Measurements from ENCODE around the gene CCDC169. TPM values are rescaled to one million over a fixed set of nuclear protein-coding genes. Genes with fewer than 3 reads are reported as not detected.
A peak's percentile ranks its signal among the peaks of the same experiment; 100 is the strongest.
"Not testable (repeated sequence)": the region's sequence is repeated elsewhere in the genome, so short reads cannot be mapped to it uniquely, and the experiment has no call there.

Gene CCDC169
- polyA plus RNA-seq, 1 donor (not counting 4 experiments of a cell fraction or from before 2014, with no cell fraction given): 0.17 TPM

DNA sequence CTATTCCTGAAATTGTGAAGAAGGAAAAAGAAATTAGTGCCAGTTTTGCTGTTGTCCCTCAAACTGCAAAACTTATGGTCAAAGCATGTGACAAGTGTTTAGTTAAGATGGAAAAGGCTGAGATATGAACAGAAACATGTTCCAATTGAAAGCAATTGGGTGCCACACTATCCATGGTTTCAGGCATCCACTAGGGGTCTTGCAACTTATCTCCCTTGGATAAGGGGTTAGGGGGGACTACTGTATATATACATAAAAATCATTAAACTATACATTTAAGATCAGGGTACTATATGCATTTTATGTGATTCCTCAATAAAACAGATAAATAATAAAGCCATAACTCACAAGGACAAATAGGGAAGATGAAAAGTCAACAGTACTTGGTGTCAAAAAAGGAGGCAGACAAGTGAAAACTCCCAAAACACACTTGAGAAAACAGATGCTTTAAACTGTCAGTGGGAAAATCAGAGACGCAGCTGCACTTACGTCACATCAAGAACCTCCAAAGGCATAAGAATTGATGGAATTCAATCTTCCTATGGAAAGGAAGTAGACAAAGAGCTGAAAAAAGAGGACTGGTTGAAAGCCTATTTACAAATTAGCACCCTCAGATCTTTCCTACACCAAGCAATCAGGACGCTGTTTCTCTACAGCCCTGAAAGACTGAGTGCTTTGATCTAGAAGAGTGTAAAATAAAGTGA is 40.5 kb upstream of the CCDC169 start:
- dilution Hi-C loops (cut with MboI; ENCODE audit: extremely low pct_ligation_motif_present, low sequenced_read_pairs): no loop called here
- no peak overlapping the region for H3K27ac ChIP-seq (ENCODE audit: control insufficient read depth, insufficient read depth, low read length)
- no peaks in the 10 kb centered on the region for H3K9me3 ChIP-seq (ENCODE audit: control insufficient read depth, low read depth, low read length)
- TF ChIP-seq, protein P1, sequence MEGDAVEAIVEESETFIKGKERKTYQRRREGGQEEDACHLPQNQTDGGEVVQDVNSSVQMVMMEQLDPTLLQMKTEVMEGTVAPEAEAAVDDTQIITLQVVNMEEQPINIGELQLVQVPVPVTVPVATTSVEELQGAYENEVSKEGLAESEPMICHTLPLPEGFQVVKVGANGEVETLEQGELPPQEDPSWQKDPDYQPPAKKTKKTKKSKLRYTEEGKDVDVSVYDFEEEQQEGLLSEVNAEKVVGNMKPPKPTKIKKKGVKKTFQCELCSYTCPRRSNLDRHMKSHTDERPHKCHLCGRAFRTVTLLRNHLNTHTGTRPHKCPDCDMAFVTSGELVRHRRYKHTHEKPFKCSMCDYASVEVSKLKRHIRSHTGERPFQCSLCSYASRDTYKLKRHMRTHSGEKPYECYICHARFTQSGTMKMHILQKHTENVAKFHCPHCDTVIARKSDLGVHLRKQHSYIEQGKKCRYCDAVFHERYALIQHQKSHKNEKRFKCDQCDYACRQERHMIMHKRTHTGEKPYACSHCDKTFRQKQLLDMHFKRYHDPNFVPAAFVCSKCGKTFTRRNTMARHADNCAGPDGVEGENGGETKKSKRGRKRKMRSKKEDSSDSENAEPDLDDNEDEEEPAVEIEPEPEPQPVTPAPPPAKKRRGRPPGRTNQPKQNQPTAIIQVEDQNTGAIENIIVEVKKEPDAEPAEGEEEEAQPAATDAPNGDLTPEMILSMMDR (optimal IDR thresholded peaks at IDR 0.05 in 1 of 3, IDR thresholded peaks at IDR 0.05 in 1 of 3, conservative IDR thresholded peaks at IDR 0.05 in 1 of 3; ENCODE audit: extremely low read depth in 1 of 3, insufficient read depth in 2 of 3, low read length in 3 of 3): no peak
- TF ChIP-seq EZH2 (IDR thresholded peaks at IDR 0.05; ENCODE audit: low read length): no peak
- H3K36me3 ChIP-seq (ENCODE audit: control insufficient read depth in 2 of 2, extremely low read depth in 1 of 2, insufficient read depth in 2 of 2, low read length in 2 of 2): no peaks in the 10 kb centered on the region
- no peak for FAIRE-seq
- H4K20me1 ChIP-seq (ENCODE audit: control insufficient read depth, extremely low read depth, insufficient read depth, low read length): no peaks in the 10 kb centered on the region
- no peak overlapping the region for H3K4me2 ChIP-seq (ENCODE audit: control insufficient read depth, extremely low read depth, insufficient read depth, low read depth, low read length)
- DNase-seq (ENCODE audit: low read depth, low spot score): no peak
- H2AFZ ChIP-seq (ENCODE audit: control insufficient read depth, low read length): no peak overlapping the region
- no peaks in the 10 kb centered on the region for H3K27me3 ChIP-seq (ENCODE audit: control insufficient read depth, extremely low read depth, insufficient read depth, low read length)
- H3K4me3 ChIP-seq (ENCODE audit: control insufficient read depth in 2 of 3, extremely low read depth in 1 of 3, insufficient read depth in 2 of 3, low read depth in 1 of 3, low read length in 3 of 3): no peak overlapping the region
- peaks cover 14% of the 10 kb centered on the region for H3K4me1 ChIP-seq (ENCODE audit: control insufficient read depth, extremely low read depth, insufficient read depth, low read length)
- peaks cover 66% of the 10 kb centered on the region for H3K79me2 ChIP-seq (ENCODE audit: control insufficient read depth, insufficient read depth, low read length)
- H3K9me1 ChIP-seq (ENCODE audit: control insufficient read depth, extremely low read depth, insufficient read depth, low read length): no peaks in the 10 kb centered on the region
- no peak overlapping the region for H3K9ac ChIP-seq (ENCODE audit: control insufficient read depth, extremely low read depth, insufficient read depth, low read length)

- H3K27ac ChIP-seq (ENCODE audit: control insufficient read depth, insufficient read depth, low read length): peak overlapping the region; percentile 53
- no peak for DNase-seq (ENCODE audit: low read depth, low spot score)
- no peaks in the 10 kb centered on the region for H4K20me1 ChIP-seq (ENCODE audit: control insufficient read depth, extremely low read depth, insufficient read depth, low read length)
- peaks cover 42% of the 10 kb centered on the region for H3K79me2 ChIP-seq (ENCODE audit: control insufficient read depth, insufficient read depth, low read length)
- no peak overlapping the region for H3K9ac ChIP-seq (ENCODE audit: control insufficient read depth, extremely low read depth, insufficient read depth, low read length)
- H3K27me3 ChIP-seq (ENCODE audit: control insufficient read depth, extremely low read depth, insufficient read depth, low read length): no peaks in the 10 kb centered on the region
- H3K9me1 ChIP-seq (ENCODE audit: control insufficient read depth, extremely low read depth, insufficient read depth, low read length): no peaks in the 10 kb centered on the region
- dilution Hi-C loops (cut with MboI; ENCODE audit: extremely low pct_ligation_motif_present, low sequenced_read_pairs): no loop called here
- H2AFZ ChIP-seq (ENCODE audit: control insufficient read depth, low read length): no peak overlapping the region
- no peaks in the 10 kb centered on the region for H3K9me3 ChIP-seq (ENCODE audit: control insufficient read depth, low read depth, low read length)
- H3K4me1 ChIP-seq (ENCODE audit: control insufficient read depth, extremely low read depth, insufficient read depth, low read length): peaks cover 7% of the 10 kb centered on the region
- H3K4me2 ChIP-seq (ENCODE audit: control insufficient read depth, extremely low read depth, insufficient read depth, low read depth, low read length): peak overlapping the region; percentile 66
- peaks cover 4 to 16% of the 10 kb centered on the region in 2 experiments for H3K36me3 ChIP-seq (ENCODE audit: control insufficient read depth in 2 of 2, extremely low read depth in 1 of 2, insufficient read depth in 2 of 2, low read length in 2 of 2)
- no peak for FAIRE-seq
- no peak for TF ChIP-seq EZH2 (IDR thresholded peaks at IDR 0.05; ENCODE audit: low read length)
- TF ChIP-seq, protein P1 (optimal IDR thresholded peaks at IDR 0.05 in 1 of 3, IDR thresholded peaks at IDR 0.05 in 1 of 3, conservative IDR thresholded peaks at IDR 0.05 in 1 of 3; ENCODE audit: extremely low read depth in 1 of 3, insufficient read depth in 2 of 3, low read length in 3 of 3): no peak
- peak overlapping the region in 1 of 3 experiments; percentile 19 for H3K4me3 ChIP-seq (ENCODE audit: control insufficient read depth in 2 of 3, extremely low read depth in 1 of 3, insufficient read depth in 2 of 3, low read depth in 1 of 3, low read length in 3 of 3)
Observed at GRCh38 chr13:36332986-36333385, 35.4 kb upstream of the CCDC169 start.

DNA sequence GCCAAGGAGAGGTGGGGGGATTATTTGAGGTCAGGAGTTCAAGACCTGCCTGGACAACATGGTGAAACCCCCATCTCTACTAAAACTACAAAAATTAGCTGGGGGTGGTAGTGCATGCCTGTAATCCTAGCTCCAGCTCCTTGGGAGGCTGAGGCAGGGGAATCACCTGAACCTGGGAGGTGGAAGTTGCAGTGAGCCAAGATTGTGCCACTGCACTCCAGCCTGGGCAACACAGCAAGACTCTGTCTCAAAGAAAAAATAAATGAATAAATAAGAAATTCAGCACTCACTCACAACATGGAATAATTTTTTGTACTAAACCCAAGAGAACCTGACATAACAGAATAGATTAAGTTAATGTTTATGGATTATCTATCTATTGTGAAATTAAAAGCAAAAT is 34.6 kb upstream of the CCDC169 start:
- H3K27ac ChIP-seq (ENCODE audit: control insufficient read depth, insufficient read depth, low read length): not testable (repeated sequence)

More for the DNA sequence above, 34.6 kb upstream of the CCDC169 start:
- H3K9ac ChIP-seq (ENCODE audit: control insufficient read depth, extremely low read depth, insufficient read depth, low read length); H4K20me1 ChIP-seq (ENCODE audit: control insufficient read depth, extremely low read depth, insufficient read depth, low read length); H3K4me2 ChIP-seq (ENCODE audit: control insufficient read depth, extremely low read depth, insufficient read depth, low read depth, low read length); dilution Hi-C loops (cut with MboI; ENCODE audit: extremely low pct_ligation_motif_present, low sequenced_read_pairs); H3K4me3 ChIP-seq (ENCODE audit: control insufficient read depth in 2 of 3, extremely low read depth in 1 of 3, insufficient read depth in 2 of 3, low read depth in 1 of 3, low read length in 3 of 3); H2AFZ ChIP-seq (ENCODE audit: control insufficient read depth, low read length); FAIRE-seq; DNase-seq (ENCODE audit: low read depth, low spot score); H3K9me3 ChIP-seq (ENCODE audit: control insufficient read depth, low read depth, low read length); H3K27me3 ChIP-seq (ENCODE audit: control insufficient read depth, extremely low read depth, insufficient read depth, low read length); H3K9me1 ChIP-seq (ENCODE audit: control insufficient read depth, extremely low read depth, insufficient read depth, low read length); H3K4me1 ChIP-seq (ENCODE audit: control insufficient read depth, extremely low read depth, insufficient read depth, low read length): not testable (repeated sequence)
- peaks cover 36% of the 10 kb centered on the region for H3K79me2 ChIP-seq (ENCODE audit: control insufficient read depth, insufficient read depth, low read length)
- peaks cover 4 to 16% of the 10 kb centered on the region in 2 experiments for H3K36me3 ChIP-seq (ENCODE audit: control insufficient read depth in 2 of 2, extremely low read depth in 1 of 2, insufficient read depth in 2 of 2, low read length in 2 of 2)

Data from keratinocyte (primary cell).